AG10803 (cell line): Measurements from ENCODE around the gene CTBP1.

Source experiments
- DNase-seq: peaks from one replicate; pipeline ENCODE4 v3.0.0; 2010; ENCODE audit warnings: low read depth
- H3K4me3 ChIP-seq: 2 replicates; pipeline ENCODE4 v1.5.1; 2011; ENCODE audit warnings: mild to moderate bottlenecking, low read length, control low read depth
- CTCF ChIP-seq: conservative IDR thresholded peaks from 2 replicates; pipeline ENCODE4 v1.5.1; 2011; ENCODE audit warnings: mild to moderate bottlenecking, low read length, control low read depth, inconsistent platforms

CTBP1 gene

GRCh38 chr4:1236103-1236641 is 12.8 kb downstream of the CTBP1 start:
- no peak for TF ChIP-seq CTCF
- no peak overlapping the region for H3K4me3 ChIP-seq
- DNase-seq = no peak

GRCh38 chr4:1235381-1236102 is 13.4 kb downstream of the CTBP1 start:
- no peak for TF ChIP-seq CTCF
- H3K4me3 ChIP-seq = no peak overlapping the region
- no peak for DNase-seq

- no peak for DNase-seq
- no peak for TF ChIP-seq CTCF
- H3K4me3 ChIP-seq = no peak overlapping the region
These were observed 14.1 kb downstream of the CTBP1 start for GRCh38 chr4:1234811-1235292.

- peak; percentile 56 for DNase-seq
- H3K4me3 ChIP-seq = no peak overlapping the region
- TF ChIP-seq CTCF = no peak
These were observed 14.6 kb downstream of the CTBP1 start for GRCh38 chr4:1234309-1234695.

- peak; percentile 48 for TF ChIP-seq CTCF
- no peak overlapping the region for H3K4me3 ChIP-seq
- no peak for DNase-seq
These were observed 15.2 kb downstream of the CTBP1 start for GRCh38 chr4:1233641-1234308.

- no peak for TF ChIP-seq CTCF
- H3K4me3 ChIP-seq = no peak overlapping the region
- no peak for DNase-seq
These were observed 16.0 kb downstream of the CTBP1 start for GRCh38 chr4:1232661-1233621.
